Keratinocyte (primary cell): ENCODE results near the gene DYRK2.

ENCODE experiments used
- CTCF ChIP-seq, 3 experiments: IDR thresholded peaks in 1 of 3; conservative IDR thresholded peaks in 1 of 3; optimal IDR thresholded peaks in 1 of 3; 2 replicates in 2 of 3; 3 replicates in 1 of 3; pipeline versions ENCODE3 to v1.5.1; 2011; ENCODE audit warnings: low read length in 3 of 3, mild to moderate bottlenecking in 3 of 3, moderate library complexity in 2 of 3, control low read depth in 1 of 3, inconsistent platforms in 1 of 3; ENCODE audit not compliant: insufficient read depth in 2 of 3; ENCODE audit errors: extremely low read depth in 1 of 3
- EZH2 ChIP-seq: IDR thresholded peaks from one replicate; pipeline ENCODE4 v1.6.1; 2012; ENCODE audit warnings: inconsistent platforms, mild to moderate bottlenecking, low read length, moderate library complexity

GRCh38 chr12:67601126-67601525 lies 47.4 kb upstream of the DYRK2 start:
- TF ChIP-seq CTCF (optimal IDR thresholded peaks at IDR 0.05 in 1 of 3, IDR thresholded peaks at IDR 0.05 in 1 of 3, conservative IDR thresholded peaks at IDR 0.05 in 1 of 3; ENCODE audit: extremely low read depth in 1 of 3, insufficient read depth in 2 of 3, low read length in 3 of 3) (no peak), EZH2 (no peak)
